Body of pancreas (tissue), 4 donors: ENCODE data around the gene ZBTB20.

ENCODE experiments used
- CTCF ChIP-seq, 7 experiments: fragments of 450-650 bp in 4 of 7; fragments of 200-600 bp in 3 of 7; sonication (generic) in 3 of 7; IDR thresholded peaks; one replicate each; pipeline ENCODE4 v1.5.1; 2016 to 2019; ENCODE audit warnings: antibody characterized with exemption in 7 of 7
- POLR2A ChIP-seq, 3 donors: fragments of 450-650 bp; IDR thresholded peaks; one replicate each; pipeline ENCODE4 v1.6.1; 2016; ENCODE audit warnings: antibody characterized with exemption in 3 of 3, mild to moderate bottlenecking in 2 of 3

GRCh38 chr3:114953800-114954199 is 193.3 kb downstream of the ZBTB20 start:
- TF ChIP-seq CTCF (IDR thresholded peaks at IDR 0.05) (no peak), POLR2A (IDR thresholded peaks at IDR 0.05) (no peak)
